DOHH2 (cell line): ENCODE measurements around the gene OPA3.

Experiments used
- EZH2phosphoT487 ChIP-seq: fragments of 200-600 bp; sonication (generic); IDR thresholded peaks from 2 replicates; pipeline ENCODE4 v1.6.1; 2017; ENCODE audit warnings: borderline replicate concordance, mild to moderate bottlenecking, antibody characterized with exemption, low read length, moderate library complexity, mixed read lengths
- TF ChIP-seq, protein P1 (sequence below): fragments of 200-600 bp; sonication (generic); IDR thresholded peaks from one replicate; pipeline ENCODE4 v1.5.1; 2014; ENCODE audit warnings: antibody characterized with exemption, mild to moderate bottlenecking, low read depth, low read length; ENCODE audit not compliant: poor library complexity, severe bottlenecking

DNA sequence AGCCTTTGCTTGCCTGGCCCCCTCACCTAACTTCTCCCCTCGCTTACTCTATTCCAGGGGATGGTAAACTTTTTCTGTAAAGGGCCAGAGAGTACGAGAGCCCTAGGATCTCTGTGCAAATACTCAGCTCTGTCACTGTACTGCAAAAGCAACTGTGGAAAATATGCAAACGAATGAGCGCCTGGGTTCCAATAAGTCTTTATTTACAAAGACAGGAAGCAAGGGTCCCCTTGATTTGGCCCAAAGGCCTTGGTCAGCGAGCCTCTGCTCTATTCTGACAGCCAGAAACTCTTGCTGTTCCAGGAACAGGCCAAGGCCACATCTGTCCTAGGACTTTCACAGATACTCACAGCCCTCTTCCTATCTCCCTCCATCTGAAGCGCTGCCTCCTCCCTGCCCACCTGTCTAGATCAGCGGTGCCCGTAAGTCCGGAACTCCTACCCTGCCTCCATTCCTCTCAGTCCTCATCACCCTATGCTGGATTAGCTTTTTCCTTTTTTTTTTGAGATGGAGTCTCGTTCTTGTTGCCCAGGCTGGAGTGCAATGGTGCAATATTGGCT, 37.3 kb downstream of the OPA3 start:
- TF ChIP-seq, protein P1, sequence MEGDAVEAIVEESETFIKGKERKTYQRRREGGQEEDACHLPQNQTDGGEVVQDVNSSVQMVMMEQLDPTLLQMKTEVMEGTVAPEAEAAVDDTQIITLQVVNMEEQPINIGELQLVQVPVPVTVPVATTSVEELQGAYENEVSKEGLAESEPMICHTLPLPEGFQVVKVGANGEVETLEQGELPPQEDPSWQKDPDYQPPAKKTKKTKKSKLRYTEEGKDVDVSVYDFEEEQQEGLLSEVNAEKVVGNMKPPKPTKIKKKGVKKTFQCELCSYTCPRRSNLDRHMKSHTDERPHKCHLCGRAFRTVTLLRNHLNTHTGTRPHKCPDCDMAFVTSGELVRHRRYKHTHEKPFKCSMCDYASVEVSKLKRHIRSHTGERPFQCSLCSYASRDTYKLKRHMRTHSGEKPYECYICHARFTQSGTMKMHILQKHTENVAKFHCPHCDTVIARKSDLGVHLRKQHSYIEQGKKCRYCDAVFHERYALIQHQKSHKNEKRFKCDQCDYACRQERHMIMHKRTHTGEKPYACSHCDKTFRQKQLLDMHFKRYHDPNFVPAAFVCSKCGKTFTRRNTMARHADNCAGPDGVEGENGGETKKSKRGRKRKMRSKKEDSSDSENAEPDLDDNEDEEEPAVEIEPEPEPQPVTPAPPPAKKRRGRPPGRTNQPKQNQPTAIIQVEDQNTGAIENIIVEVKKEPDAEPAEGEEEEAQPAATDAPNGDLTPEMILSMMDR: no peak
- no peak for TF ChIP-seq EZH2phosphoT487
